WI38 (cell line): ENCODE measurements around the gene SLC16A4.
"Not testable (repeated sequence)": the region's sequence is repeated elsewhere in the genome, so short reads cannot be mapped to it uniquely, and the experiment has no call there.

Source experiments
- H3K4me3 ChIP-seq: 2 replicates; pipeline ENCODE4 v1.5.1; 2011; ENCODE audit warnings: low read depth, mild to moderate bottlenecking, control low read depth, low read length
- TF ChIP-seq, protein P1 (sequence below): IDR thresholded peaks from 2 replicates; pipeline ENCODE4 v1.5.1; 2012; ENCODE audit warnings: low read depth, mild to moderate bottlenecking, control low read depth, low read length

Gene SLC16A4

DNA sequence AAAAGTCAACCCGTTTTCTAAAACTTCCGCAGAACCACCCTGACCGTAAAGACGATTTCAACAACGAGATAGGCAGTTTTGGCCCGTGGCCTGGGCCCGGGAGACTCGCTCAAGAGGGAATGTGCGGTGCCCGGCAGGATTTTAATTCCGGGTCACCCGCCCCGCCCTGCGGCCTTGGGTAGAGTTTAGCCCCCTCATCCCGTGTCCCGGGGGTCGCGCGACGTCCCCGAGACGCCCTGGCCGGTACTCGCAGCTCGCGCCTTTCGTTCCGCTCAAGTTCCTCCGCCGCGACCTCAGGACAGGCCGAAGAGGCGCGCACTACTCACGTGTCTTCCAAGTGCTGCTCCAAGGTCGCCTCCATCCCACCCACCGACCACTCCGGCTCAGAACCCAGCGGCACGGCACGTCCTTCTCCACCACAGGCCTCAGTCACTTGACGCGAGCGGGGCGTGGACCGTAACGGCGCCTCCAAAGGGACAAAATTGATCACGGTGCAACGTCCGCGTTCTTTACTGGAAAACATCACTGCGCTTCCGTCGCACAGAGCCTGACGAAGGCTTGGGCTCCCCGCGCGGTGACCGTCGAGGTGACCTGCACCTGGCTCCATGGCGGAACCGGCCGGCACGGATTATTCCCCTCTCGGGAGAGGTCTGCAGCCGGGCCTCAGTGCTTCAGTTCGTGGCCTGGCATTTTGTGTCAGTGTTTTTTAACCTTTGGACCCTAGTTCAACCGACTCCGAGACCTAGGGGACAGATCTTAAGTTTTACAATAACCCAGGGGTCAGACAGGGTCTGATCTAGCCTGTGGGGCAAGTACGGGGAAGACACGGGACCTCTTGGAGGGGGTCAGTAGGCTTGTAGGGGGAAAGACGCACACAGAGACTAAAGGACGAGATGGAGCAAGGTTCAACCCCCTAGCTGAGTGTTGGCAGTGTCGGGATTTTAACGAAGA, 16.7 kb upstream of the SLC16A4 start, which contains the start of gene LAMTOR5:
Gene LAMTOR5, minus strand, starts transcription at position 435 of the 951 bp plus-strand sequence. Its CDS starts 74 bp downstream, at position 361.
- TF ChIP-seq, protein P1, sequence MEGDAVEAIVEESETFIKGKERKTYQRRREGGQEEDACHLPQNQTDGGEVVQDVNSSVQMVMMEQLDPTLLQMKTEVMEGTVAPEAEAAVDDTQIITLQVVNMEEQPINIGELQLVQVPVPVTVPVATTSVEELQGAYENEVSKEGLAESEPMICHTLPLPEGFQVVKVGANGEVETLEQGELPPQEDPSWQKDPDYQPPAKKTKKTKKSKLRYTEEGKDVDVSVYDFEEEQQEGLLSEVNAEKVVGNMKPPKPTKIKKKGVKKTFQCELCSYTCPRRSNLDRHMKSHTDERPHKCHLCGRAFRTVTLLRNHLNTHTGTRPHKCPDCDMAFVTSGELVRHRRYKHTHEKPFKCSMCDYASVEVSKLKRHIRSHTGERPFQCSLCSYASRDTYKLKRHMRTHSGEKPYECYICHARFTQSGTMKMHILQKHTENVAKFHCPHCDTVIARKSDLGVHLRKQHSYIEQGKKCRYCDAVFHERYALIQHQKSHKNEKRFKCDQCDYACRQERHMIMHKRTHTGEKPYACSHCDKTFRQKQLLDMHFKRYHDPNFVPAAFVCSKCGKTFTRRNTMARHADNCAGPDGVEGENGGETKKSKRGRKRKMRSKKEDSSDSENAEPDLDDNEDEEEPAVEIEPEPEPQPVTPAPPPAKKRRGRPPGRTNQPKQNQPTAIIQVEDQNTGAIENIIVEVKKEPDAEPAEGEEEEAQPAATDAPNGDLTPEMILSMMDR: no peak
- H3K4me3 ChIP-seq: peak within 1 kb of the TSS; percentile 83

DNA sequence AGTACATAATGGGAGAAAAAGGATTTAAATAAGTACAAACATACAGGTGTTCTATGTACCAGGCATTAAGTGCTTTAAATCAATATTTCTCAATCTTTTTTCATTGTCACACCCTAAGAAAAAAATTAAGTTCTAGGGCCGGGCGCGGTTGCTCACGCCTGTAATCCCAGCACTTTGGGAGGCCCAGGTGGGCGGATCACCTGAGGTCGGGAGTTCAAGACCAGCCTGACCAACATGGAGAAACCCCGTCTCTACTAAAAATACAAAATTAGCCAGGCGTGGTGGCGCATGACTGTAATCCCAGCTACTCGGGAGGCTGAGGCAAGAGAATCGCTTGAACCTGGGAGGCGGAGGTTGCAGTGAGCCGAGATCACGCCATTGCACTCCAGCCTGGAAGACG, 15.6 kb upstream of the SLC16A4 start:
- H3K4me3 ChIP-seq: peak overlapping the region; percentile 83

DNA sequence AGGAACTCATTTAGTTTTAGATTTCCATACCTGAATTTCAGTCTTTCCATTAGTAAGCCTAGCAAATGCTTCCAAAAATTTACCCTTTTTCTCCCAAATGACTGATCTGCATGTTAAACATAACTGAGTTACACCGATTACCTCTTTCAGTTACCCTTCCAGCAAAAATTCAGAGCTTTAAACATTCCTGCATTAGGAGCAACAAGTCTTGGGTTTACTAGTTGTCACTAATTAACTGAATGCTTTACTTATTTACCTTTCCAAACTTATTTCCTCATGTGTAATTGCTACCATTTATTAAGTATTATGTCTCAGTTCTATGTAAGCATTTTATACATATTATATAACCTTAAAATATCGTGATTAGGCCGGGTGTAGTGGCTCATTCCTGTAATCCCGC, 13.6 kb upstream of the SLC16A4 start:
- no peak overlapping the region for H3K4me3 ChIP-seq
- TF ChIP-seq, protein P1: no peak

DNA sequence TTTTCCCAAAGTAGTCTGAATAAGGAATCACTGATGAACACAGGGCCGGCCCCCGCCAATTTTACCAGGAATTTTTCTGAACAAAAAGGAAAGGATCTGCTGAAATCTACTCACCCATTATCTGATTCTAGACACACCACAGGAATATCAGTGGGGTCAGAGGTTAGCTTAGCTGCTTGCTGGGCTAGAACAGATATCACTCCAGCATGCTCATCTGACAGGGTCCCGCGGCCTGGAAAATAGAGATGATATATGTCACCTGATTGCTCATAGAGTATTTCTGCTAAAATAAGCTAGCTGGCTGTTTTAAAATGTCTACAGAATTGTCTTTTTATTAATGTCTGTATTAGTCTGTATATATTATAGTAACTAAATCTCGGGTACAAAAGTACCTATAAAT, 13.0 kb upstream of the SLC16A4 start:
- TF ChIP-seq, protein P1: no peak

DNA sequence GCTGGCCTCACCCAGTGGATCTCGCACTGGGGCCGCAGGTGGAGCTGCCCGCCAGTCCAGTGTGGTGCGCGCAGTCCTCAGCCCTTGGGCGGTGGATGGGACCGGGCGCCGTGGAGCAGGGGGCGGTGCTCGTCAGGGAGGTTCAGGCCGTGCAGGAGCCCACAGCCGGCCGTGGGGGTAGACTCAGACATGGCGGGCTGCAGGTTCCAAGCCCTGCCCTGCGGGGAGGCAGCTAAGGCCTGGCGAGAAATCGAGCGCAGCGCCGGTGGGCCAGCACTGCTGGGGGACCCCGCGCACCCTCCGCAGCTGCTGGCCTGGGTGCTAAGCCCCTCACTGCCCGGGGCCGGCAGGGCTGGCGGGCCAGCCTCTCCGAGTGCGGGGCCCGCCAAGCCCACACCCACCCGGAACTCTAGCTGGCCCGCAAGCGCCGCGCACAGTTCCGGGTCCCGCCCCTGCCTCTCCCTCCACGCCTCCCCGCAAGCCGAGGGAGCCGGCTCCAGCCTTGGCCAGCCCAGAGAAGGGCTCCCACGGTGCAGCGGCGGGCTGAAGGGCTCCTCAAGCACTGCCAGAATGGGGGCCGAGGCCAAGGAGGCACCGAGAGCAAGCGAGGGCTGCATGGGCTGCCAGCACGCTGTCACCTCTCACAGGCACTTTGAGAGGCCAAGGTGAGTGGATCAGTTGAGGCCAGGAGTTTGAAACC, 5.6 kb upstream of the SLC16A4 start:
- H3K4me3 ChIP-seq: not testable (repeated sequence)

More for the DNA sequence above, 13.0 kb upstream of the SLC16A4 start:
- no peak overlapping the region for H3K4me3 ChIP-seq

DNA sequence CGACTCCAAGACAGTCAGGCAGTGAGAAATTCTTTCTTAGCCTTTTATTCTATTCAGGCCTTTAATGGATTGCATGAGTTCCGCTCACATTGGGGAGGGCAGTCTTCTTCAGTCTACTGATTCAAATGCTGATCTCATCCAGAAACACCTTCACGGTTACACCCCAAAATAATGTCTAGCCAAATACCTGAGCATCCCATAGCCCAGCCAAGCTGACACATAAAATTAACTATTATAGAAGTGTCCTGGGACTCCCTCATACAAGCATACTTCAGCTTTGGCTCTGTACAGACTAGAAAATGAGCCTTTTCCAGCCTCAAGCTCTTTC, 3.6 kb upstream of the SLC16A4 start:
- TF ChIP-seq, protein P1: no peak
- H3K4me3 ChIP-seq: no peak overlapping the region

DNA sequence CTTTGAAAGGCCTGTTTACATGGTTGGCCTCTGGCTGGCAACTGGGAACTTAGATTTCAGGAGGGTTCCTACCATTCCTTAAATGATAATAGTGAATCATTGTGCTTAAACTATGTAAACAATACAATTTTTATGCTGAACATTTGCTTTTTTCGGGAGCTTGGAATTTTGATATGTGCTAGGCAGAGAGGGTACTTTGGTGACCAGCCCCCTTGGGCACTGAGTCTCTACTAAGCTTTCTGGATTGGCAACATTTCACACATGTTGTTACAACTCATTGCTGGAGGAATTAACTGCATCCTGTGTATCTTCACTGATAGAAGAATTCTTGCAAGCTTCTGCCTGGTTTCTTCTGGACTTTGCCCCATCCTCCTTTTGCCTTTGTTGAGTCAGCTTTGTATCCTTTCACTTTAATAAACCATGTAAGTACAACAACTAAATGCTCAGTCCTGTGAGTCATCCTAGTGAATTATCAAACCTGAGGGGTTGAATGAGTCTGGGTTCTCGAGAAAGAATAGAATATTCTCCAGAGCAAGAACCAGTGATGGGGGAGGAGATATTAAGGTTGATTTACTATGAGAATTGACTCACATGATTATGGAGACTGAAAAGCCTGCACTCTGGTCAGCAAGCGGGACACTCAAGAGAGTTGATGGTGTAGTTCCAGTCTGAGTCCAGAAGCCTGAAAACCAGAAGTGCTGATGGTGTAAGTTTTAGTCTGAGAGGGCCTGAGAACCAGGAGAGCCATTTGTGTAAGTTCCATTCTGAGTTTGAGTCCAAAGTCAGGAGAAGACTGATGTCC, 3.1 kb upstream of the SLC16A4 start:
- TF ChIP-seq, protein P1: no peak
- no peak overlapping the region for H3K4me3 ChIP-seq
